ENCODE measurements around the gene SLAMF8. TPM values are rescaled to one million over a fixed set of nuclear protein-coding genes. Genes with fewer than 3 reads are reported as not detected.

The SLAMF8 gene
- total RNA-seq, 1 donor from 2014 or later = 1.5 TPM

- intact Hi-C loops (cut with DNase I) = no loop called here
Measured at GRCh38 chr1:159877695-159878444, 51.2 kb downstream of the SLAMF8 start.

GRCh38 chr1:159879136-159879535, 52.5 kb downstream of the SLAMF8 start:
- no peaks in the 10 kb centered on the region for H3K36me3 ChIP-seq
- H3K27ac ChIP-seq = no peak overlapping the region
- TF ChIP-seq POLR2AphosphoS5 (IDR thresholded peaks at IDR 0.05; ENCODE audit: insufficient read depth in 1 of 2, low read depth in 1 of 2) = no peak
- no peak for TF ChIP-seq CTCF (IDR thresholded peaks at IDR 0.05)
- TF ChIP-seq POLR2A (IDR thresholded peaks at IDR 0.05) = no peak
- H3K4me1 ChIP-seq = peaks cover 16% of the 10 kb centered on the region
- H3K27me3 ChIP-seq = no peaks in the 10 kb centered on the region
- no peak overlapping the region for H3K4me3 ChIP-seq
- no peak for DNase-seq (ENCODE audit: extremely low spot score in 2 of 2)
- no peaks in the 10 kb centered on the region for H3K9me3 ChIP-seq
- intact Hi-C loops (cut with DNase I) = no loop called here

More at GRCh38 chr1:159877695-159878444, 51.2 kb downstream of the SLAMF8 start:
- Histone ChIP-seq H3K4me3 (no peak overlapping the region), H3K27me3 (no peaks in the 10 kb centered on the region), H3K4me1 (peaks cover 15% of the 10 kb centered on the region), H3K36me3 (no peaks in the 10 kb centered on the region), H3K27ac (no peak overlapping the region), H3K9me3 (no peaks in the 10 kb centered on the region)
- DNase-seq (ENCODE audit: extremely low spot score in 2 of 2) = no peak
- TF ChIP-seq POLR2AphosphoS5 (IDR thresholded peaks at IDR 0.05; ENCODE audit: insufficient read depth in 1 of 2, low read depth in 1 of 2) = no peak
- TF ChIP-seq CTCF (IDR thresholded peaks at IDR 0.05) = no peak
- TF ChIP-seq POLR2A (IDR thresholded peaks at IDR 0.05) = no peak

- Histone ChIP-seq H3K27ac (no peak overlapping the region), H3K4me3 (no peak overlapping the region), H3K36me3 (no peaks in the 10 kb centered on the region), H3K9me3 (no peaks in the 10 kb centered on the region), H3K4me1 (peaks cover 16% of the 10 kb centered on the region), H3K27me3 (no peaks in the 10 kb centered on the region)
- DNase-seq (ENCODE audit: extremely low spot score in 2 of 2) = no peak
- TF ChIP-seq POLR2AphosphoS5 (IDR thresholded peaks at IDR 0.05; ENCODE audit: insufficient read depth in 1 of 2, low read depth in 1 of 2) (no peak), POLR2A (IDR thresholded peaks at IDR 0.05) (no peak), CTCF (IDR thresholded peaks at IDR 0.05) (no peak)
- intact Hi-C loops (cut with DNase I) = no loop called here
Measured at GRCh38 chr1:159879977-159880376, 53.3 kb downstream of the SLAMF8 start.

GRCh38 chr1:159880430-159880829, 53.8 kb downstream of the SLAMF8 start:
- no peaks in the 10 kb centered on the region for H3K27me3 ChIP-seq
- no peaks in the 10 kb centered on the region for H3K9me3 ChIP-seq
- no peaks in the 10 kb centered on the region for H3K36me3 ChIP-seq
- no peak for TF ChIP-seq CTCF (IDR thresholded peaks at IDR 0.05)
- TF ChIP-seq POLR2A (IDR thresholded peaks at IDR 0.05) = no peak
- TF ChIP-seq POLR2AphosphoS5 (IDR thresholded peaks at IDR 0.05; ENCODE audit: insufficient read depth in 1 of 2, low read depth in 1 of 2) = no peak
- H3K4me1 ChIP-seq = peaks cover 16% of the 10 kb centered on the region
- no peak overlapping the region for H3K27ac ChIP-seq
- no peak for DNase-seq (ENCODE audit: extremely low spot score in 2 of 2)
- intact Hi-C loops (cut with DNase I) = no loop called here
- no peak overlapping the region for H3K4me3 ChIP-seq

Measured in vagina (tissue), 2 donors.